HepG2 (cell line): ENCODE results near the gene MTMR4. TPM values are rescaled to one million over a fixed set of nuclear protein-coding genes. Genes with fewer than 3 reads are reported as not detected.

Experiments used
- ADNP ChIP-seq: sonication (generic); formaldehyde crosslinking; IDR thresholded peaks from 2 replicates; pipeline ENCODE4 v1.4.0; 2020; ENCODE audit warnings: missing genetic modification reagents
- CEBPB ChIP-seq: IDR thresholded peaks from 2 replicates; pipeline ENCODE4 v1.6.1; 2011; ENCODE audit warnings: low read depth, low read length, improper control_type of control experiment, borderline replicate concordance
- DMAP1 ChIP-seq: IDR thresholded peaks from 2 replicates; pipeline ENCODE4 v1.6.1; 2016
- NFE2 ChIP-seq: sonication (generic); formaldehyde crosslinking; IDR thresholded peaks from 2 replicates; pipeline ENCODE4 v1.4.0; 2020; ENCODE audit warnings: missing genetic modification reagents
- POLR2A ChIP-seq, 2 experiments: IDR thresholded peaks; 2 replicates each; pipeline ENCODE4 v1.6.1; 2011; ENCODE audit warnings: low read depth in 2 of 2, low read length in 2 of 2, mild to moderate bottlenecking in 1 of 2, moderate library complexity in 1 of 2; ENCODE audit not compliant: insufficient read depth in 1 of 2
- SIN3A ChIP-seq: IDR thresholded peaks from 2 replicates; pipeline ENCODE4 v1.6.1; 2011; ENCODE audit warnings: low read depth, mild to moderate bottlenecking, control low read depth, low read length, borderline replicate concordance
- SMARCE1 ChIP-seq: fragments of 450-650 bp; IDR thresholded peaks from 2 replicates; pipeline ENCODE4 v1.6.1; 2017; ENCODE audit warnings: borderline replicate concordance
- SRSF1 ChIP-seq: fragments of 200-400 bp; formaldehyde crosslinking; optimal IDR thresholded peaks from 2 replicates; pipeline ENCODE3; 2017; ENCODE audit warnings: mild to moderate bottlenecking, low read depth, low read length, moderate library complexity
- ZFAT ChIP-seq: sonication (generic); formaldehyde crosslinking; conservative IDR thresholded peaks from 2 replicates; pipeline ENCODE4 v1.8.1; 2023; ENCODE audit warnings: missing genetic modification reagents, inconsistent platforms
- ZNF660 ChIP-seq: sonication (generic); formaldehyde crosslinking; IDR thresholded peaks from 2 replicates; pipeline ENCODE4 v1.5.1; 2020; ENCODE audit warnings: mild to moderate bottlenecking, low read depth, missing genetic modification reagents, borderline replicate concordance
- ZNF746 ChIP-seq: sonication (generic); formaldehyde crosslinking; IDR thresholded peaks from 2 replicates; pipeline ENCODE4 v1.8.0; 2022; ENCODE audit warnings: mild to moderate bottlenecking, missing genetic modification reagents
- polyA plus RNA-seq, 8 experiments: library from polyadenylated mRNA; depleted of rRNA in 3 of 8; stranded (reverse) in 7 of 8; unstranded in 1 of 8; fragments of >200 nt; fragmentation: Illumina TruSeq in 4 of 8; extraction: Trizol in 4 of 8; gene quantifications; 2 replicates each; pipeline versions ENCODE4 v1.2.1 to v1.2.3, GENCODE V29; 2011 to 2016; ENCODE audit warnings: low read depth in 4 of 8, missing spikeins in 1 of 8, mixed read lengths in 1 of 8; ENCODE audit not compliant: insufficient read depth in 1 of 8
- total RNA-seq, 5 experiments: library from RNA; depleted of rRNA; stranded (reverse); fragments of >200 nt; fragmentation: Illumina TruSeq; extraction: Trizol; gene quantifications; 2 replicates each; pipeline ENCODE4 v1.2.3, GENCODE V29; 2016; ENCODE audit warnings: low read depth in 1 of 5
- TF ChIP-seq, protein P1 (sequence below): sonication (generic); formaldehyde crosslinking; IDR thresholded peaks from 2 replicates; pipeline ENCODE4 v1.5.0; 2020; ENCODE audit warnings: missing genetic modification reagents
- TF ChIP-seq, protein P2 (sequence below): sonication (generic); formaldehyde crosslinking; IDR thresholded peaks from 2 replicates; pipeline ENCODE4 v1.8.1; 2023; ENCODE audit warnings: mild to moderate bottlenecking, inconsistent platforms, moderate library complexity, missing genetic modification reagents, borderline replicate concordance
- TF ChIP-seq, protein P3 (sequence below): sonication (generic); formaldehyde crosslinking; IDR thresholded peaks from 2 replicates; pipeline ENCODE4 v1.4.0; 2020; ENCODE audit warnings: low read depth, missing genetic modification reagents
- TF ChIP-seq, protein P4 (sequence below): sonication (generic); formaldehyde crosslinking; IDR thresholded peaks from 2 replicates; pipeline ENCODE4 v1.9.0; 2021; ENCODE audit warnings: missing genetic modification reagents, borderline replicate concordance
- TF ChIP-seq, protein P5 (sequence below): sonication (generic); formaldehyde crosslinking; IDR thresholded peaks from 2 replicates; pipeline ENCODE4 v1.5.0; 2020; ENCODE audit warnings: mild to moderate bottlenecking, missing genetic modification reagents, borderline replicate concordance

The MTMR4 gene
- total and polyA plus RNA-seq, 2 of the 13 experiments (the other 11 are each of a cell fraction or from before 2014, with no cell fraction given): 62.5 to 65.1 TPM

DNA sequence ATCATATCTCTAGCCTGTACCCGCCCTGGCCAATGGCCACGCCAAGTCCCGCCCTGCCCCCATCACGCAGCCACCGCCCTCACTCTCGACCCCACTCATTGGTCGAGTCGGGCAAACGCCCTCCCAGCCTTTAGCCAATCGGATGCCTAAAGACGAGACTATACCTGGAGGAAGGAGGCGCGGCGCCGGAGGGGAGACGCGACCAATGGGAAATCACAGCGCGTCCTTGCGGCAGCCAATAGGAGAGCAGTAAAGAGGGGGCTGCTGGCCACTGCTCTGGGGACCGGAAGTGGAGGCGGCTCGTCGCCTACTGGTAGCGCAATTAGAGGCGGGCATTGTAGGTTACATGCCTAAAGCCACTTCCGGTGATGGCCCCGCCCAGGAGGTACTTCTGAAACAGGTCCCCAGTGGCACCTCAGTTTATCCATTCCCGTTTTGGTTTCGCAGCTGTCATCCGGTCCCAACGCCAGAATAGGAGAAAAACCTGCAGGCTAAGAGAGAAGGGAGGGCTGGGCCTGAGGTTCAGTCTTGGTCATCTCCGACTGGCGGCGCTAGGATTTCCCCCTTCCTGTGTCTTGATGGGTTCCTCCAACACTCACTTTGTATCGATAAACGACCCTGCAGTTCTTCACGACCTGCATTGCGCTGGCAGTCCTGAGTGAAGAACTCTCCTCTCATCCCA, 3.6 kb upstream of the MTMR4 start (continued):
- TF ChIP-seq, protein P1, sequence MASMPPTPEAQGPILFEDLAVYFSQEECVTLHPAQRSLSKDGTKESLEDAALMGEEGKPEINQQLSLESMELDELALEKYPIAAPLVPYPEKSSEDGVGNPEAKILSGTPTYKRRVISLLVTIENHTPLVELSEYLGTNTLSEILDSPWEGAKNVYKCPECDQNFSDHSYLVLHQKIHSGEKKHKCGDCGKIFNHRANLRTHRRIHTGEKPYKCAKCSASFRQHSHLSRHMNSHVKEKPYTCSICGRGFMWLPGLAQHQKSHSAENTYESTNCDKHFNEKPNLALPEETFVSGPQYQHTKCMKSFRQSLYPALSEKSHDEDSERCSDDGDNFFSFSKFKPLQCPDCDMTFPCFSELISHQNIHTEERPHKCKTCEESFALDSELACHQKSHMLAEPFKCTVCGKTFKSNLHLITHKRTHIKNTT (CRISPR knock-in tag): no peak
- TF ChIP-seq SMARCE1 (no peak), ADNP (CRISPR knock-in tag) (no peak), ZFAT (CRISPR knock-in tag) (no peak), SIN3A (peak; percentile 72), NFE2 (CRISPR knock-in tag) (no peak; the same call in 1 of the 2 replicates), DMAP1 (CRISPR knock-in tag) (peak; percentile 77), ZNF746 (no peak), CEBPB (peak; percentile 65; the same call in 1 of the 2 replicates), SRSF1 (no peak), ZNF660 (CRISPR knock-in tag) (no peak; the same call in 1 of the 2 replicates), POLR2A (IDR thresholded peaks at IDR 0.05; ENCODE audit: insufficient read depth in 1 of 2, low read depth in 2 of 2, low read length in 2 of 2) (peak; percentile 29 to 73; a peak in 3 of 4 replicates)
- TF ChIP-seq, protein P2, sequence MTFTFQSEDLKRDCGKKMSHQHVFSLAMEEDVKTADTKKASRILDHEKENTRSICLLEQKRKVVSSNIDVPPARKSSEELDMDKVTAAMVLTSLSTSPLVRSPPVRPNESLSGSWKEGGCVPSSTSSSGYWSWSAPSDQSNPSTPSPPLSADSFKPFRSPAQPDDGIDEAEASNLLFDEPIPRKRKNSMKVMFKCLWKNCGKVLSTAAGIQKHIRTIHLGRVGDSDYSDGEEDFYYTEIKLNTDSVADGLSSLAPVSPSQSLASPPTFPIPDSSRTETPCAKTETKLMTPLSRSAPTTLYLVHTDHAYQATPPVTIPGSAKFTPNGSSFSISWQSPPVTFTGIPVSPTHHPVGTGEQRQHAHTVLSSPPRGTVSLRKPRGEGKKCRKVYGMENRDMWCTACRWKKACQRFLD (CRISPR knock-in tag): peak; percentile 70; the same call in 1 of the 2 replicates
- TF ChIP-seq, protein P3, sequence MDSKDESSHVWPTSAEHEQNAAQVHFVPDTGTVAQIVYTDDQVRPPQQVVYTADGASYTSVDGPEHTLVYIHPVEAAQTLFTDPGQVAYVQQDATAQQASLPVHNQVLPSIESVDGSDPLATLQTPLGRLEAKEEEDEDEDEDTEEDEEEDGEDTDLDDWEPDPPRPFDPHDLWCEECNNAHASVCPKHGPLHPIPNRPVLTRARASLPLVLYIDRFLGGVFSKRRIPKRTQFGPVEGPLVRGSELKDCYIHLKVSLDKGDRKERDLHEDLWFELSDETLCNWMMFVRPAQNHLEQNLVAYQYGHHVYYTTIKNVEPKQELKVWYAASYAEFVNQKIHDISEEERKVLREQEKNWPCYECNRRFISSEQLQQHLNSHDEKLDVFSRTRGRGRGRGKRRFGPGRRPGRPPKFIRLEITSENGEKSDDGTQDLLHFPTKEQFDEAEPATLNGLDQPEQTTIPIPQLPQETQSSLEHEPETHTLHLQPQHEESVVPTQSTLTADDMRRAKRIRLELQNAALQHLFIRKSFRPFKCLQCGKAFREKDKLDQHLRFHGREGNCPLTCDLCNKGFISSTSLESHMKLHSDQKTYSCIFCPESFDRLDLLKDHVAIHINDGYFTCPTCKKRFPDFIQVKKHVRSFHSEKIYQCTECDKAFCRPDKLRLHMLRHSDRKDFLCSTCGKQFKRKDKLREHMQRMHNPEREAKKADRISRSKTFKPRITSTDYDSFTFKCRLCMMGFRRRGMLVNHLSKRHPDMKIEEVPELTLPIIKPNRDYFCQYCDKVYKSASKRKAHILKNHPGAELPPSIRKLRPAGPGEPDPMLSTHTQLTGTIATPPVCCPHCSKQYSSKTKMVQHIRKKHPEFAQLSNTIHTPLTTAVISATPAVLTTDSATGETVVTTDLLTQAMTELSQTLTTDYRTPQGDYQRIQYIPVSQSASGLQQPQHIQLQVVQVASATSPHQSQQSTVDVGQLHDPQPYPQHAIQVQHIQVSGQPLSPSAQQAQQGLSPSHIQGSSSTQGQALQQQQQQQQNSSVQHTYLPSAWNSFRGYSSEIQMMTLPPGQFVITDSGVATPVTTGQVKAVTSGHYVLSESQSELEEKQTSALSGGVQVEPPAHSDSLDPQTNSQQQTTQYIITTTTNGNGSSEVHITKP (CRISPR knock-in tag): peak; percentile 89
- TF ChIP-seq, protein P4, sequence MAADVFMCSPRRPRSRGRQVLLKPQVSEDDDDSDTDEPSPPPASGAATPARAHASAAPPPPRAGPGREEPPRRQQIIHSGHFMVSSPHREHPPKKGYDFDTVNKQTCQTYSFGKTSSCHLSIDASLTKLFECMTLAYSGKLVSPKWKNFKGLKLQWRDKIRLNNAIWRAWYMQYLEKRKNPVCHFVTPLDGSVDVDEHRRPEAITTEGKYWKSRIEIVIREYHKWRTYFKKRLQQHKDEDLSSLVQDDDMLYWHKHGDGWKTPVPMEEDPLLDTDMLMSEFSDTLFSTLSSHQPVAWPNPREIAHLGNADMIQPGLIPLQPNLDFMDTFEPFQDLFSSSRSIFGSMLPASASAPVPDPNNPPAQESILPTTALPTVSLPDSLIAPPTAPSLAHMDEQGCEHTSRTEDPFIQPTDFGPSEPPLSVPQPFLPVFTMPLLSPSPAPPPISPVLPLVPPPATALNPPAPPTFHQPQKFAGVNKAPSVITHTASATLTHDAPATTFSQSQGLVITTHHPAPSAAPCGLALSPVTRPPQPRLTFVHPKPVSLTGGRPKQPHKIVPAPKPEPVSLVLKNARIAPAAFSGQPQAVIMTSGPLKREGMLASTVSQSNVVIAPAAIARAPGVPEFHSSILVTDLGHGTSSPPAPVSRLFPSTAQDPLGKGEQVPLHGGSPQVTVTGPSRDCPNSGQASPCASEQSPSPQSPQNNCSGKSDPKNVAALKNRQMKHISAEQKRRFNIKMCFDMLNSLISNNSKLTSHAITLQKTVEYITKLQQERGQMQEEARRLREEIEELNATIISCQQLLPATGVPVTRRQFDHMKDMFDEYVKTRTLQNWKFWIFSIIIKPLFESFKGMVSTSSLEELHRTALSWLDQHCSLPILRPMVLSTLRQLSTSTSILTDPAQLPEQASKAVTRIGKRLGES (CRISPR knock-in tag): no peak
- TF ChIP-seq, protein P5, sequence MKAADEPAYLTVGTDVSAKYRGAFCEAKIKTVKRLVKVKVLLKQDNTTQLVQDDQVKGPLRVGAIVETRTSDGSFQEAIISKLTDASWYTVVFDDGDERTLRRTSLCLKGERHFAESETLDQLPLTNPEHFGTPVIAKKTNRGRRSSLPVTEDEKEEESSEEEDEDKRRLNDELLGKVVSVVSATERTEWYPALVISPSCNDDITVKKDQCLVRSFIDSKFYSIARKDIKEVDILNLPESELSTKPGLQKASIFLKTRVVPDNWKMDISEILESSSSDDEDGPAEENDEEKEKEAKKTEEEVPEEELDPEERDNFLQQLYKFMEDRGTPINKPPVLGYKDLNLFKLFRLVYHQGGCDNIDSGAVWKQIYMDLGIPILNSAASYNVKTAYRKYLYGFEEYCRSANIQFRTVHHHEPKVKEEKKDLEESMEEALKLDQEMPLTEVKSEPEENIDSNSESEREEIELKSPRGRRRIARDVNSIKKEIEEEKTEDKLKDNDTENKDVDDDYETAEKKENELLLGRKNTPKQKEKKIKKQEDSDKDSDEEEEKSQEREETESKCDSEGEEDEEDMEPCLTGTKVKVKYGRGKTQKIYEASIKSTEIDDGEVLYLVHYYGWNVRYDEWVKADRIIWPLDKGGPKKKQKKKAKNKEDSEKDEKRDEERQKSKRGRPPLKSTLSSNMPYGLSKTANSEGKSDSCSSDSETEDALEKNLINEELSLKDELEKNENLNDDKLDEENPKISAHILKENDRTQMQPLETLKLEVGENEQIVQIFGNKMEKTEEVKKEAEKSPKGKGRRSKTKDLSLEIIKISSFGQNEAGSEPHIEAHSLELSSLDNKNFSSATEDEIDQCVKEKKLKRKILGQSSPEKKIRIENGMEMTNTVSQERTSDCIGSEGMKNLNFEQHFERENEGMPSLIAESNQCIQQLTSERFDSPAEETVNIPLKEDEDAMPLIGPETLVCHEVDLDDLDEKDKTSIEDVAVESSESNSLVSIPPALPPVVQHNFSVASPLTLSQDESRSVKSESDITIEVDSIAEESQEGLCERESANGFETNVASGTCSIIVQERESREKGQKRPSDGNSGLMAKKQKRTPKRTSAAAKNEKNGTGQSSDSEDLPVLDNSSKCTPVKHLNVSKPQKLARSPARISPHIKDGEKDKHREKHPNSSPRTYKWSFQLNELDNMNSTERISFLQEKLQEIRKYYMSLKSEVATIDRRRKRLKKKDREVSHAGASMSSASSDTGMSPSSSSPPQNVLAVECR (CRISPR knock-in tag): peak; percentile 87; the same call in 1 of the 2 replicates
